Measurements from ENCODE around the gene LRRC34.

Gene LRRC34

DNA sequence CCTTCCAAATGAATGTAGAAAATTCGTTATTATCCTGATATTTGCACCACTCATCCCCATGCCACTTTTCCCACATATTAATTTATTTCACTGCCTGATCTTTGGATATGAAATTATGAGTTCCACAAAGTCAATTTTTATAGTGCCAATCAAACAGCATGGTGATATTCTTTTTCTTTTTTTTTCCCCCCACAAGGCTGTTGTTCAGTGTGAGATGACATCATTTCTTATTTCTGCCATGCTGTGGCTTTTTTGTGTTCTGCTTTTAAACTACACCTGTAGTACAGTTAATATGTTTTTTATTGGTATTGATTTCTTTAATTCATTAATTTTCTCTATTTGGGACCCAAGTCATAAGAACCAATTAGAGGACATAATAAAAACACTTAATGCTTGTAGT, 24.9 kb downstream of the LRRC34 start:
- H3K9me3 ChIP-seq (ENCODE audit: control insufficient read depth, low read length), result no peaks in the 10 kb centered on the region
- H3K27me3 ChIP-seq (ENCODE audit: control insufficient read depth, insufficient read depth, low read length, poor library complexity, severe bottlenecking), result no peaks in the 10 kb centered on the region
- peaks cover 14% of the 10 kb centered on the region for H3K36me3 ChIP-seq (ENCODE audit: control insufficient read depth, insufficient read depth, low read length)
- H3K4me3 ChIP-seq (ENCODE audit: insufficient read depth, low read depth, low read length), result no peak overlapping the region
- no peak overlapping the region for H3K27ac ChIP-seq (ENCODE audit: insufficient read depth, low read depth, low read length, poor library complexity, severe bottlenecking)
- 83 to 88% methylated on average over 1 of the region's 1 CpG for WGBS, 2 experiments
- no peaks in the 10 kb centered on the region for H3K4me1 ChIP-seq (ENCODE audit: control insufficient read depth, insufficient read depth, low read length)

DNA sequence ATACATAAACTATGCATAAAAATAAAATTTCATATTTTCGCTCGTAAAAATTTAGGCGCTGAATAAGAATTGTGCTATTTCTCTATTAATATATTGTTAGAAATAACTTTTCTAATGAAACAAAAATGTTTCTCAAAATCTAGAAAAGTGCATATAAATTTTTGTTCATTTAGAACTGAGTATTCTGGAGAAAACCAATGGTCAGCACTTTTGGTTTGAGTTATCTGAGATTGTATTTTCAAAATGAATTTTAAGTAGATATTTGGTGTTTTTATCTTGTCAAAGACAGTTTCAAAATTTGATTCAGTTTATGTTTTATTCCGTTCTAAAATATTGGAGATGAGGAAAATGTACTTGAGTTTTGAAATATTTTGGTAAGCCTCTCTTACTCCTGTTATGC, 25.6 kb downstream of the LRRC34 start:
- H3K27me3 ChIP-seq (ENCODE audit: control insufficient read depth, insufficient read depth, low read length, poor library complexity, severe bottlenecking), result no peaks in the 10 kb centered on the region
- peaks cover 20% of the 10 kb centered on the region for H3K36me3 ChIP-seq (ENCODE audit: control insufficient read depth, insufficient read depth, low read length)
- WGBS, 2 experiments, result 100% methylated on average over 1 of the region's 4 CpGs

DNA sequence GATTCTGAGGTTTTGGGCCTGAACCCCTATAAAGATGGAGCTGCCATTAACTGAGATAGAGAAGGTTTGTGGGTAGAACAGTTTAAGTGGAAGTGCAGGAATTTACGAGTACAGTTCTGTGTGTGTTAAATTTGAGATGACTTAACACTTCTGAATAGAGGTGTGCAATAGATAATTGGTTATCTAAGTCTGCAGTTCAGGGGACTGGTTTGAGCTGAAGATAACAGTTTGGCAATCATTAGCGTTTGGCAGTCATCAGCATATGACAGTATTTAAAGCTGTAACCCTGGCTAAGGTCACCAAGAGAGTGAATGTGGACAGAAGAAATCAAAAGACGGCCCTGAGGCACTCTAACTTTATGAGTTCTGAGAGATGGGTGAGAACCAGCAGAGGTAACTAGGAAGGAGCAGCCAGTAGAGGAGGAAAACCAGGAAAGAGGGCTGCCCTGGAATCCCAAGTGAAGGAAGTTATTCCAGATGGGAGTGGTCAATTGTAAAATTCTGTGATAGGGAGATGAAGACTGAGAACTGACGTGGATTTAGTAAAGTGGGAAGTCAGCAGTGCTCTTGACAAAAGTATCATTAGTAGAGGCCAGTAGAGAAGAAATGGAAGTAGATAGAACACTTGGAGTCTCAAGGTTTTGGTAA, 31.4 kb downstream of the LRRC34 start:
- no peak overlapping the region for H3K27ac ChIP-seq (ENCODE audit: insufficient read depth, low read depth, low read length, poor library complexity, severe bottlenecking)
- H3K36me3 ChIP-seq (ENCODE audit: control insufficient read depth, insufficient read depth, low read length), result peaks cover 34% of the 10 kb centered on the region
- H3K9me3 ChIP-seq (ENCODE audit: control insufficient read depth, low read length), result no peaks in the 10 kb centered on the region
- no peaks in the 10 kb centered on the region for H3K27me3 ChIP-seq (ENCODE audit: control insufficient read depth, insufficient read depth, low read length, poor library complexity, severe bottlenecking)
- no peak overlapping the region for H3K4me3 ChIP-seq (ENCODE audit: insufficient read depth, low read depth, low read length)
- 94 to 95% methylated on average over 4 of the region's 4 CpGs for WGBS, 2 experiments
- H3K4me1 ChIP-seq (ENCODE audit: control insufficient read depth, insufficient read depth, low read length), result no peaks in the 10 kb centered on the region

More for the DNA sequence above, 25.6 kb downstream of the LRRC34 start:
- H3K27ac ChIP-seq (ENCODE audit: insufficient read depth, low read depth, low read length, poor library complexity, severe bottlenecking), result no peak overlapping the region
- no peaks in the 10 kb centered on the region for H3K9me3 ChIP-seq (ENCODE audit: control insufficient read depth, low read length)
- H3K4me1 ChIP-seq (ENCODE audit: control insufficient read depth, insufficient read depth, low read length), result no peaks in the 10 kb centered on the region
- no peak overlapping the region for H3K4me3 ChIP-seq (ENCODE audit: insufficient read depth, low read depth, low read length)

DNA sequence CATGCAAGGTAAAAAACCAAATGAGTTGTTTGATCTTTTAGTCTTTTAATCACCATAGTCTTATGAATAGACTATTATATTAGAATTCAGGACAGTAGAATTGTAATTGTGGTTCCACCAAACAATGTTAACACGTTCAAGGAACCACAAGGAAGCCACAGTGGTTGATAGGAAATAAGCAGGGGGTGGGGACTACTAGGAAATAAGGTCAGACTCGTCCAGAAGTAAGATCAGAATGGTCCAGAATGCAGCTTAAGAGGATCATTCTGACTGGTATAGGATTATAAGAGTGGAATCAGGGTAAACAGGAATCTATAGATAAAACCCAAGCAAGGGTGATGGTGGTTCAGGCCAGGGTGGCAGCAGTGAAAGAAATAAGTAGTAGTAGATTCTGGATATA, 32.0 kb downstream of the LRRC34 start:
- no peak overlapping the region for H3K27ac ChIP-seq (ENCODE audit: insufficient read depth, low read depth, low read length, poor library complexity, severe bottlenecking)
- H3K9me3 ChIP-seq (ENCODE audit: control insufficient read depth, low read length), result no peaks in the 10 kb centered on the region
- 95 to 96% methylated on average over 2 of the region's 2 CpGs for WGBS, 2 experiments
- H3K4me1 ChIP-seq (ENCODE audit: control insufficient read depth, insufficient read depth, low read length), result no peaks in the 10 kb centered on the region
- H3K27me3 ChIP-seq (ENCODE audit: control insufficient read depth, insufficient read depth, low read length, poor library complexity, severe bottlenecking), result no peaks in the 10 kb centered on the region
- peaks cover 32% of the 10 kb centered on the region for H3K36me3 ChIP-seq (ENCODE audit: control insufficient read depth, insufficient read depth, low read length)
- H3K4me3 ChIP-seq (ENCODE audit: insufficient read depth, low read depth, low read length), result no peak overlapping the region

DNA sequence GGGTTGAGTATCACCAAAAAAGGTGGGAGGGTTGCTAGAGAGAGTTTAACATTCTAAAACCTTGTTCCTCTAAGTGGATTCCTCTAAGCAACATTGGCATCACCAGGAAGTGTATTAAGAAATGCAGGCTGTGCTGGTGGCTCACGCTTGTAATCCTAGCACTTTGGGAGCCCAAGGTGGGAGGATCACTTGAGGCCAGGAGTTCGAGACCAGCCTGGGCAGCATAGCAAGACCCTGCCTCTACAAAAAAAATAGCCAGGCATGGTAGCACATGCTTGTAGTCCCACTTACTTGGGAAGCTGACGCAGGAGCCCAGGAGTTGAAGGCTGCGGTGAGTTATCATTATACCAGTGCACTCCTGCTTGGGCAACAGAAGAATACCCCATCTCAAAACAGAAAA, 34.9 kb downstream of the LRRC34 start:
- Histone ChIP-seq H3K4me3 (ENCODE audit: insufficient read depth, low read depth, low read length) (no peak overlapping the region), H3K4me1 (ENCODE audit: control insufficient read depth, insufficient read depth, low read length) (peaks cover 6% of the 10 kb centered on the region), H3K27me3 (ENCODE audit: control insufficient read depth, insufficient read depth, low read length, poor library complexity, severe bottlenecking) (no peaks in the 10 kb centered on the region), H3K9me3 (ENCODE audit: control insufficient read depth, low read length) (no peaks in the 10 kb centered on the region), H3K27ac (ENCODE audit: insufficient read depth, low read depth, low read length, poor library complexity, severe bottlenecking) (no peak overlapping the region), H3K36me3 (ENCODE audit: control insufficient read depth, insufficient read depth, low read length) (peaks cover 31% of the 10 kb centered on the region)
- WGBS, 2 experiments, result 69 to 71% methylated on average over 4 of the region's 4 CpGs

DNA sequence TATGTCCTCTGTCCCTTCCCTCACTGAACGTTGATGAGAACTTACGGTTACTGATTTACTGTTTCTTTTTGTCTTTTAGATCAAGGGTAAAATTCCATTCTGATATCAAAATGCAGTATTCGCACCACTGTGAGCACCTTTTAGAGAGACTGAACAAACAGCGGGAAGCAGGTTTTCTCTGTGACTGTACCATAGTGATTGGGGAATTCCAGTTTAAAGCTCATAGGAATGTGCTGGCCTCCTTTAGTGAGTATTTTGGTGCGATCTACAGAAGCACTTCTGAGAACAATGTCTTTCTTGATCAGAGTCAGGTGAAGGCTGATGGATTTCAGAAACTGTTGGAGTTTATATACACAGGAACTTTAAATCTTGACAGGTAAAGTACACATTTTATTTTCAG, 38.5 kb downstream of the LRRC34 start:
- Histone ChIP-seq H3K9me3 (ENCODE audit: control insufficient read depth, low read length) (no peaks in the 10 kb centered on the region), H3K27ac (ENCODE audit: insufficient read depth, low read depth, low read length, poor library complexity, severe bottlenecking) (no peak overlapping the region), H3K4me1 (ENCODE audit: control insufficient read depth, insufficient read depth, low read length) (peaks cover 6% of the 10 kb centered on the region), H3K4me3 (ENCODE audit: insufficient read depth, low read depth, low read length) (peak overlapping the region; percentile 100), H3K27me3 (ENCODE audit: control insufficient read depth, insufficient read depth, low read length, poor library complexity, severe bottlenecking) (no peaks in the 10 kb centered on the region), H3K36me3 (ENCODE audit: control insufficient read depth, insufficient read depth, low read length) (peaks cover 11% of the 10 kb centered on the region)
- WGBS, 2 experiments, result 68 to 72% methylated on average over 5 of the region's 5 CpGs

DNA sequence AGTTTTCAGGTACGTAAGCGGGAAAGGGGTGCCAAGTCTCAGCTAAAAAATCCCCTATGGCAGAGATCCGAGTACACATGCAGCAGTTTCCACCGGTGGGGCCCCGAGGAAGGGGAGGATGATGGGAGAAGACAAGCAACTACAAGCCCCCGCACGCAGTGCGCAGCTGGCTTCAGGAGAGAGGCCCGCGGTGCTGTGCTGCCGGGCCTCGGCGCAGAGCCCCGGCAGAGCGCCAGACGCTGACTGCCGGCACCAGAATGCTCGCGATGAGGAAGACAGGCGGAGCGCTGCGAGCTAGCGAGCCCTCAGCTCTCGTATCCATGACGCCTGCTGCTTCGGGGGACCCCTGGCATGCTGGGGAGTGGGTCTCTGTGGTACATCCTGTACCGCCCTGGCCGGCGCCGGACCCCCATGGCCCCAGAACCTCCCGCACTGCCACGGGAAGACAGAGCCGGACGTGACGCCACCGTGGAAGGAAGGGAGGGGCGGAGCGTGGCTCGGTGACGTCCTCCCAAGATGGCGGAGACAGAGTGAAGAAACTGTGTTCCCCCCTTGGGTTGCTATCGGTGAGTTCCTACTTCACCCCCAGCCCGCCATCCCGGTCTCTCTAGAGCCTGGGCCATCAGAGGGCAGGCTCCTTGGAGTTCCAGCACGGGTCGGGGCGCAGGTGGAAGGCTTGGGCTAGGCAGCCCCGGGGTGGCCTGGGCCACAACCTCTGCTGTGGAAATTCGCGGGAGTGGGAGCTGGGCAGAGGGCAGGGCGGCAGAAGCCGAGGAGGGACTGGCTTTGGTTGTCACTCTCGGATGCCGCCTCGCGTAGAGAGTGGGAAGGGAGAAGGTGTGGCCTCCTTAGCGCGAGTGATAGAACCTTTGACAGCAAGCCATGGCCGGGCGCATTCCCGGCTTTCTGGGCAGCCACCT, 39.5 kb downstream of the LRRC34 start, which contains the start of gene MYNN:
Gene MYNN (plus strand): TSS at position 500 of the 920 bp plus-strand sequence. CDS start 900 bp downstream, outside the sequence.
- Histone ChIP-seq H3K27me3 (ENCODE audit: control insufficient read depth, insufficient read depth, low read length, poor library complexity, severe bottlenecking) (no peaks in the 10 kb centered on the region), H3K36me3 (ENCODE audit: control insufficient read depth, insufficient read depth, low read length) (peaks cover 9% of the 10 kb centered on the region), H3K27ac (ENCODE audit: insufficient read depth, low read depth, low read length, poor library complexity, severe bottlenecking) (peak within 1 kb of the TSS; percentile 90), H3K4me3 (ENCODE audit: insufficient read depth, low read depth, low read length) (peak within 1 kb of the TSS; percentile 100), H3K9me3 (ENCODE audit: control insufficient read depth, low read length) (no peaks in the 10 kb centered on the region), H3K4me1 (ENCODE audit: control insufficient read depth, insufficient read depth, low read length) (peaks cover 6% of the 10 kb centered on the region)
- WGBS, 2 experiments, result 0% methylated on average over 61 of the region's 61 CpGs

DNA sequence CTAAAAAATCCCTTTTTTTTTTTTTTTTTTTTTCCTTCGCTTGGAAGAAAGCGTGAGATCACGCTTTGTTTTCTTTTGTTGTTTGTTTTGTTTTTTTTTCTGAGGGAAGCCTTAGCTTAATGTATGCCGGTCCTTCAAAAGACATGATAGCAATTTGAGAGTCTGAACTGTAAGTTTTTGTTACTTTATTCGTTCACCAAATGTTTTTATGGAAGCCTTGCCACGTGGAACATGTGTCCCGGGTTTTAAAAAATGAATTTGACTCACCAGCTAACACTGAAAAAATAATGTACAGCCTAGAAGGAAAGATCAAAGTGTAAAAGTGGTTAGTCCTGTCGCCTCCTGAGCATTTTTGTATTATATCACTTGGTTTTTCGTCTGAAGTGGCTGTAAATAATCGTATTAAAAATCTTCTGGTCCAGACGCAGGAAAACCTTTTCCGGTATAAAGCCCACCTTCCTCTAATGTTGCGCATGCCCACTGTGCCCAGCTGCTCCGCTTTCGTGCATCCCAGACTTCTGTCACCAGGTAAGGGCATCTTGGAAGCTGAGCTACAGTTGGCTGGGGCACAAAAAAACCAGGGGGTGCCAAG, 40.3 kb downstream of the LRRC34 start:
- peaks cover 6% of the 10 kb centered on the region for H3K4me1 ChIP-seq (ENCODE audit: control insufficient read depth, insufficient read depth, low read length)
- peak overlapping the region; percentile 90 for H3K27ac ChIP-seq (ENCODE audit: insufficient read depth, low read depth, low read length, poor library complexity, severe bottlenecking)
- no peaks in the 10 kb centered on the region for H3K27me3 ChIP-seq (ENCODE audit: control insufficient read depth, insufficient read depth, low read length, poor library complexity, severe bottlenecking)
- H3K9me3 ChIP-seq (ENCODE audit: control insufficient read depth, low read length), result no peaks in the 10 kb centered on the region
- peak overlapping the region; percentile 100 for H3K4me3 ChIP-seq (ENCODE audit: insufficient read depth, low read depth, low read length)
- peaks cover 9% of the 10 kb centered on the region for H3K36me3 ChIP-seq (ENCODE audit: control insufficient read depth, insufficient read depth, low read length)
- 0% methylated on average over 14 to 15 of the region's 15 CpGs for WGBS, 2 experiments

DNA sequence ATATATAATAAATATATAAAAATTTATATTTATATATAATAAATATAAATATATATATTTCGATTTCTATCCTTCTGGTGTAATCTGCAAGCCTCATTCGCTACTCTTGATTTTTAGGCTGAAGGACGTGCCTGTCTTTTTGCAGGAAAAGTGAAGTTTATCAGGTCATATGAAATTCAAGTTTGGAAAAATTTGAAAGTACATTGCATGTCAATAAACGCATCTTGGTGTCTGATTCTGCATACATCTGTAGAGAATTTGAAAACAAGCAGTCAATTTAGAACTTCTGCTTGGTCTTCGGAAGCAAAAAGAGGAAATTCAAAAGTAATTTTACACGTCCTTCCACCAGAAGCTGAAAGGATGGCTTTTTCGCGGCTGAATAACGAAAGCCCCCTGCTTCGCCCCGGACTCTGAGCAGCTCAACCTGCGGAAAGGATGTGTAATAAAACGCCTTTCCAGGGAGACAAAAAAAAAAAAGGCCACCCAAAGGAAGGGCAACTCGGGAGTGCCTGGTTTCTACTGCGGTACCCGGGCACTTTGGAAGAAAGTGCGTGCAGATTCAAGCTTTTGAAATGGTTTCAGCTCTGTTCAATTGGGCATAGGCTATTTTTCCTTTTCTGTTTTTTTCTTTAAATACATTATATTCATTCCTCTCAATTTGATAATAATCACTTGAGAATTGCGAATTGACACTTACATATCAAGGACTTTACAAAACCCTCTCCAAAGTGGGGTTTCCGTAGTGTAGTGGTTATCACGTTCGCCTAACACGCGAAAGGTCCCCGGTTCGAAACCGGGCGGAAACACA, 41.0 kb downstream of the LRRC34 start:
- no peaks in the 10 kb centered on the region for H3K9me3 ChIP-seq (ENCODE audit: control insufficient read depth, low read length)
- peak overlapping the region; percentile 90 for H3K27ac ChIP-seq (ENCODE audit: insufficient read depth, low read depth, low read length, poor library complexity, severe bottlenecking)
- WGBS, 2 experiments, result 0 to 1% methylated on average over 26 of the region's 27 CpGs
- H3K27me3 ChIP-seq (ENCODE audit: control insufficient read depth, insufficient read depth, low read length, poor library complexity, severe bottlenecking), result no peaks in the 10 kb centered on the region
- peaks cover 9% of the 10 kb centered on the region for H3K36me3 ChIP-seq (ENCODE audit: control insufficient read depth, insufficient read depth, low read length)
- peak overlapping the region; percentile 100 for H3K4me3 ChIP-seq (ENCODE audit: insufficient read depth, low read depth, low read length)
- peaks cover 6% of the 10 kb centered on the region for H3K4me1 ChIP-seq (ENCODE audit: control insufficient read depth, insufficient read depth, low read length)

Measured in ectodermal cell (in vitro differentiated cells).